H1 (cell line): Measurements from ENCODE around the gene CRY1. TPM values are rescaled to one million over a fixed set of nuclear protein-coding genes. Genes with fewer than 3 reads are reported as not detected.

ENCODE experiments used
- CTCF ChIA-PET: fragments of 300-600 bp; sonication (Branson Sonifier 250); formaldehyde crosslinking; loops from one replicate; lab custom pipeline; 2021; ENCODE audit not compliant: partially characterized antibody; lab: Charles Lee
- POLR2A ChIA-PET: fragments of 300-600 bp; sonication (Branson Sonifier 250); formaldehyde crosslinking; loops from one replicate; lab custom pipeline; 2021; ENCODE audit warnings: inconsistent platforms; ENCODE audit not compliant: partially characterized antibody; lab: Charles Lee
- DNase-seq, 2 experiments: peaks; one replicate each; pipeline versions ENCODE4 v3.0.0 to v3.0.0-alpha.2; 2010 to 2022; ENCODE audit warnings: low spot score in 2 of 2, low read depth in 1 of 2, mixed read lengths in 1 of 2
- FAIRE-seq: peaks from 2 replicates; lab custom pipeline; 2011; peaks lifted over from hg19 to GRCh38; lab: Jason Lieb, UNC
- H2AFZ ChIP-seq: 2 replicates; pipeline ENCODE4 v1.8.1; 2012; ENCODE audit warnings: low read length, inconsistent platforms
- H2AK5ac ChIP-seq: 2 replicates; pipeline ENCODE4 v1.6.1; 2013; ENCODE audit warnings: low read depth, low read length
- H2BK120ac ChIP-seq: replicated peaks from 2 replicates; pipeline ENCODE3; 2013; ENCODE audit warnings: low read depth, low read length, inconsistent platforms
- H2BK12ac ChIP-seq: 2 replicates; pipeline ENCODE4 v1.6.1; 2013; ENCODE audit warnings: low read depth, low read length
- H2BK15ac ChIP-seq: 2 replicates; pipeline ENCODE4 v1.6.1; 2013; ENCODE audit warnings: low read length
- H2BK20ac ChIP-seq: 2 replicates; pipeline ENCODE4 v1.6.1; 2013; ENCODE audit warnings: low read length
- H2BK5ac ChIP-seq: 2 replicates; pipeline ENCODE4 v1.6.1; 2013; ENCODE audit warnings: low read depth, low read length
- H3K14ac ChIP-seq: 2 replicates; pipeline ENCODE4 v1.6.1; 2013; ENCODE audit warnings: inconsistent platforms; ENCODE audit not compliant: insufficient read length
- H3K18ac ChIP-seq: 2 replicates; pipeline ENCODE4 v1.6.1; 2013; ENCODE audit warnings: low read length; ENCODE audit errors: extremely low read depth
- H3K23ac ChIP-seq: 2 replicates; pipeline ENCODE4 v1.6.1; 2013; ENCODE audit warnings: inconsistent platforms; ENCODE audit not compliant: insufficient read length
- H3K23me2 ChIP-seq: 2 replicates; pipeline ENCODE4 v1.6.1; 2013; ENCODE audit warnings: low read depth, low read length
- H3K27ac ChIP-seq: 2 replicates; pipeline ENCODE4 v1.6.1; 2011; ENCODE audit warnings: low read depth, low read length, inconsistent platforms
- H3K27me3 ChIP-seq, 4 experiments: replicated peaks in 1 of 4; 1 replicate in 1 of 4; 2 replicates in 3 of 4; pipeline versions ENCODE4 v1.6.1 to v1.8.1; 2011 to 2013; ENCODE audit warnings: low read length in 3 of 4, mild to moderate bottlenecking in 3 of 4, inconsistent platforms in 2 of 4, mixed read lengths in 2 of 4, moderate library complexity in 1 of 4; ENCODE audit not compliant: control insufficient read depth in 3 of 4, insufficient read depth in 3 of 4; ENCODE audit errors: extremely low read depth in 1 of 4
- H3K36me3 ChIP-seq, 4 experiments: 2 replicates each; pipeline versions ENCODE4 v1.6.1 to v1.8.1; 2011 to 2013; ENCODE audit warnings: mild to moderate bottlenecking in 4 of 4, low read length in 3 of 4, moderate library complexity in 2 of 4, control low read depth in 1 of 4, inconsistent platforms in 1 of 4; ENCODE audit not compliant: insufficient read depth in 4 of 4, control insufficient read depth in 2 of 4
- H3K4ac ChIP-seq: replicated peaks from 2 replicates; pipeline ENCODE3; 2013; ENCODE audit warnings: low read length, low read depth, mixed read lengths, inconsistent platforms; ENCODE audit not compliant: insufficient read length
- H3K4me1 ChIP-seq, 4 experiments: replicated peaks in 1 of 4; 1 replicate in 1 of 4; 2 replicates in 3 of 4; pipeline versions ENCODE4 v1.6.1 to v1.8.1; 2011 to 2013; ENCODE audit warnings: low read length in 3 of 4, inconsistent platforms in 2 of 4, mixed read lengths in 1 of 4; ENCODE audit not compliant: insufficient read depth in 4 of 4, control insufficient read depth in 3 of 4
- H3K4me2 ChIP-seq, 2 experiments: 2 replicates each; pipeline versions ENCODE4 v1.6.1 to v1.8.1; 2011 to 2013; ENCODE audit warnings: low read depth in 2 of 2, low read length in 2 of 2, control low read depth in 1 of 2, inconsistent platforms in 1 of 2, mild to moderate bottlenecking in 1 of 2; ENCODE audit not compliant: insufficient read depth in 1 of 2
- H3K4me3 ChIP-seq, 4 experiments: fragments of 200-600, 300-600 bp in 1 of 4; sonication (generic), shearing (Covaris generic), sonication (Bioruptor Twin) in 1 of 4; 2 replicates each; pipeline versions ENCODE4 v1.5.1 to v1.8.1; 2011 to 2016; ENCODE audit warnings: low read length in 4 of 4, low read depth in 3 of 4, control low read depth in 2 of 4, inconsistent platforms in 2 of 4, mild to moderate bottlenecking in 2 of 4, mixed read lengths in 1 of 4, moderate library complexity in 1 of 4; ENCODE audit not compliant: insufficient read depth in 2 of 4; ENCODE audit errors: extremely low read depth in 1 of 4
- H3K56ac ChIP-seq: replicated peaks from 2 replicates; pipeline ENCODE3; 2013; ENCODE audit warnings: low read depth, mild to moderate bottlenecking, mixed read lengths, low read length, inconsistent platforms; ENCODE audit not compliant: insufficient read length
- H3K79me1 ChIP-seq: 2 replicates; pipeline ENCODE4 v1.6.1; 2013; ENCODE audit warnings: low read depth, low read length, control low read depth
- H3K79me2 ChIP-seq, 2 experiments: 2 replicates each; pipeline versions ENCODE4 v1.6.1 to v1.8.1; 2012 to 2013; ENCODE audit warnings: low read length in 2 of 2, mild to moderate bottlenecking in 2 of 2, inconsistent platforms in 1 of 2; ENCODE audit not compliant: insufficient read depth in 2 of 2, control insufficient read depth in 1 of 2
- H3K9ac ChIP-seq, 4 experiments: replicated peaks in 1 of 4; 1 replicate in 1 of 4; 2 replicates in 3 of 4; pipeline versions ENCODE4 v1.6.1 to v1.8.1; 2011 to 2013; ENCODE audit warnings: low read depth in 3 of 4, low read length in 3 of 4, control low read depth in 2 of 4, mild to moderate bottlenecking in 2 of 4, moderate library complexity in 2 of 4, inconsistent platforms in 1 of 4; ENCODE audit errors: extremely low read depth in 1 of 4
- H3K9me3 ChIP-seq, 2 experiments: 2 replicates each; pipeline versions ENCODE4 v1.6.1 to v1.8.1; 2012 to 2013; ENCODE audit warnings: mild to moderate bottlenecking in 2 of 2, moderate library complexity in 2 of 2, control low read depth in 1 of 2, inconsistent platforms in 1 of 2, low read depth in 1 of 2, low read length in 1 of 2, mixed read lengths in 1 of 2; ENCODE audit not compliant: insufficient read depth in 2 of 2
- H4K20me1 ChIP-seq, 2 experiments: replicated peaks in 1 of 2; 2 replicates each; pipeline versions ENCODE3 to v1.8.1; 2011 to 2013; ENCODE audit warnings: inconsistent platforms in 2 of 2, low read length in 2 of 2, mild to moderate bottlenecking in 1 of 2; ENCODE audit not compliant: insufficient read depth in 2 of 2, control insufficient read depth in 1 of 2
- H4K5ac ChIP-seq: 2 replicates; pipeline ENCODE4 v1.6.1; 2013; ENCODE audit warnings: low read length, low read depth, mixed read lengths, inconsistent platforms; ENCODE audit not compliant: insufficient read length
- H4K8ac ChIP-seq: 2 replicates; pipeline ENCODE4 v1.8.0; 2013; ENCODE audit warnings: mild to moderate bottlenecking, moderate library complexity, low read length, inconsistent platforms; ENCODE audit not compliant: insufficient read depth; ENCODE audit errors: extremely low read depth
- H4K91ac ChIP-seq: replicated peaks from 2 replicates; pipeline ENCODE3; 2013; ENCODE audit warnings: low read length, mixed read lengths, inconsistent platforms; ENCODE audit not compliant: insufficient read length
- BCL11A ChIP-seq, 2 experiments: IDR thresholded peaks; one replicate each; pipeline ENCODE4 v1.6.1; 2011; ENCODE audit warnings: low read depth in 2 of 2, low read length in 2 of 2, mild to moderate bottlenecking in 2 of 2
- BRCA1 ChIP-seq: IDR thresholded peaks from 2 replicates; pipeline ENCODE4 v1.6.1; 2012; ENCODE audit warnings: low read depth, low read length, improper control_type of control experiment
- CHD2 ChIP-seq: IDR thresholded peaks from 2 replicates; pipeline ENCODE4 v1.6.1; 2012; ENCODE audit warnings: low read length, improper control_type of control experiment
- EZH2 ChIP-seq: fragments of 200-600 bp; sonication (generic); IDR thresholded peaks from 2 replicates; pipeline ENCODE4 v1.7.1; 2012; ENCODE audit warnings: low read depth, mild to moderate bottlenecking, moderate library complexity, low read length, inconsistent platforms; ENCODE audit not compliant: severe bottlenecking
- RAD21 ChIP-seq, 2 experiments: IDR thresholded peaks in 1 of 2; conservative IDR thresholded peaks in 1 of 2; 2 replicates each; pipeline ENCODE4 v1.6.1; 2011; ENCODE audit warnings: low read depth in 2 of 2, low read length in 2 of 2, improper control_type of control experiment in 1 of 2, inconsistent platforms in 1 of 2, mild to moderate bottlenecking in 1 of 2, moderate library complexity in 1 of 2
- RBBP5 ChIP-seq: IDR thresholded peaks from 2 replicates; pipeline ENCODE4 v1.7.1; 2012; ENCODE audit warnings: low read depth, mild to moderate bottlenecking, inconsistent platforms, low read length, moderate library complexity, borderline replicate concordance
- RFX5 ChIP-seq: IDR thresholded peaks from 2 replicates; pipeline ENCODE4 v1.6.1; 2011; ENCODE audit warnings: low read depth, low read length, improper control_type of control experiment, borderline replicate concordance
- RNF2 ChIP-seq: fragments of 200-900, 300-1000 bp; sonication (generic); IDR thresholded peaks from 2 replicates; pipeline ENCODE4 v1.7.1; 2016; ENCODE audit warnings: borderline replicate concordance, low read depth, mild to moderate bottlenecking, antibody characterized with exemption, low read length; ENCODE audit not compliant: poor library complexity, severe bottlenecking; ENCODE audit errors: missing control alignments
- SRF ChIP-seq: IDR thresholded peaks from 2 replicates; pipeline ENCODE4 v1.6.1; 2011; ENCODE audit warnings: mild to moderate bottlenecking, low read depth, low read length, moderate library complexity
- TAF1 ChIP-seq: IDR thresholded peaks from 2 replicates; pipeline ENCODE4 v1.6.1; 2011; ENCODE audit warnings: mild to moderate bottlenecking, low read depth, low read length
- YY1 ChIP-seq: IDR thresholded peaks from 2 replicates; pipeline ENCODE4 v1.6.1; 2011; ENCODE audit warnings: low read depth, mild to moderate bottlenecking, low read length
- WGBS, 2 experiments: shearing (Covaris generic) in 1 of 2; methylation state at CpG; one replicate each; pipeline versions ENCODE4 v1.1.6 to v1.1.7; 2013 to 2015; ENCODE audit warnings: low lambda C conversion rate in 2 of 2, mixed read lengths in 2 of 2, inconsistent platforms in 1 of 2, low coverage in 1 of 2, missing lambda C conversion rate in 1 of 2; ENCODE audit not compliant: insufficient replicate concordance in 2 of 2, insufficient coverage in 1 of 2, insufficient read length in 1 of 2; ENCODE audit errors: extremely low coverage in 1 of 2, missing lambda C conversion rate in 1 of 2; 5-methylcytosine and 5-hydroxymethylcytosine counted together
- polyA plus RNA-seq, 7 experiments: library from polyadenylated mRNA; depleted of rRNA in 3 of 7; stranded (reverse) in 5 of 7; unstranded in 2 of 7; fragments of >200 nt in 5 of 7; fragments of 200-250 nt in 2 of 7; gene quantifications; 1 replicate in 5 of 7; 2 replicates in 1 of 7; 4 replicates in 1 of 7; pipeline versions ENCODE4 v1.2.1 to v1.2.3, GENCODE V29; 2011 to 2013; ENCODE audit warnings: missing spikeins in 2 of 7, mixed read lengths in 2 of 7
- total RNA-seq: library from RNA; stranded (reverse); fragmentation: NEBNext Ultra II Directional; extraction: Animal tissue kit (Norgen Biotek cat#: 25700); gene quantifications from 2 replicates; pipeline ENCODE4 v1.2.1, GENCODE V29; 2021
- TF ChIP-seq, protein P1 (sequence below): IDR thresholded peaks from 2 replicates; pipeline ENCODE4 v1.6.1; 2012; ENCODE audit warnings: low read length, inconsistent platforms

Gene CRY1
- total and polyA plus RNA-seq, 2 of the 8 experiments (the other 6 are each of a cell fraction or from before 2014, with no cell fraction given), result 13.6 to 25.1 TPM

GRCh38 chr12:107042801-107043200 lies 50.5 kb downstream of the CRY1 start:
- Histone ChIP-seq H3K36me3 (no peaks in the 10 kb centered on the region), H4K20me1 (peaks cover 0 to 7% of the 10 kb centered on the region in 2 experiments), H2BK12ac (no peak overlapping the region), H3K4me3 (no peak overlapping the region), H3K56ac (no peak overlapping the region), H3K18ac (no peak overlapping the region), H3K9me3 (no peaks in the 10 kb centered on the region), H3K27me3 (no peaks in the 10 kb centered on the region), H3K14ac (no peak overlapping the region), H4K91ac (no peak overlapping the region), H3K79me2 (peaks cover 0 to 8% of the 10 kb centered on the region in 2 experiments; a peak in 2 of 4 replicates), H2BK15ac (no peak overlapping the region), H4K5ac (no peak overlapping the region), H3K4me1 (no peaks in the 10 kb centered on the region), H3K27ac (no peak overlapping the region), H2BK20ac (no peak overlapping the region), H3K4ac (no peak overlapping the region), H3K79me1 (peaks cover 3% of the 10 kb centered on the region; the same call in 1 of the 2 replicates), H3K9ac (no peak overlapping the region; a peak in 1 of 7 replicates), H3K23ac (no peak overlapping the region), H2BK5ac (no peak overlapping the region), H4K8ac (no peak overlapping the region), H2BK120ac (no peak overlapping the region), H2AFZ (no peak overlapping the region), H2AK5ac (no peak overlapping the region), H3K4me2 (no peak overlapping the region), H3K23me2 (no peaks in the 10 kb centered on the region)
- ChIA-PET CTCF (interaction anchor here (0.7 to 2.0 kb wide), 3 partner anchors 13 to 819 kb away, joined by 3 to 6 read pairs (median 5); no protein-coding TSS in a partner anchor), POLR2A (no interaction called here)
- no peak for DNase-seq
- 89% methylated on average over 8 of the region's 8 CpGs; no CpG with 5 or more reads in 1 of the 2 experiments for WGBS, 2 experiments
- FAIRE-seq, result no peak
- no peak for TF ChIP-seq RFX5
- no peak for TF ChIP-seq TAF1
- TF ChIP-seq SRF, result no peak
- TF ChIP-seq BRCA1, result no peak
- no peak for TF ChIP-seq EZH2
- TF ChIP-seq BCL11A (IDR thresholded peaks at IDR 0.05; ENCODE audit: low read depth in 2 of 2, low read length in 2 of 2), result no peak
- no peak for TF ChIP-seq RAD21 (IDR thresholded peaks at IDR 0.05 in 1 of 2, conservative IDR thresholded peaks at IDR 0.05 in 1 of 2; ENCODE audit: low read depth in 2 of 2, low read length in 2 of 2)
- no peak for TF ChIP-seq RBBP5
- TF ChIP-seq YY1, result no peak
- TF ChIP-seq CHD2, result no peak
- TF ChIP-seq, protein P1, sequence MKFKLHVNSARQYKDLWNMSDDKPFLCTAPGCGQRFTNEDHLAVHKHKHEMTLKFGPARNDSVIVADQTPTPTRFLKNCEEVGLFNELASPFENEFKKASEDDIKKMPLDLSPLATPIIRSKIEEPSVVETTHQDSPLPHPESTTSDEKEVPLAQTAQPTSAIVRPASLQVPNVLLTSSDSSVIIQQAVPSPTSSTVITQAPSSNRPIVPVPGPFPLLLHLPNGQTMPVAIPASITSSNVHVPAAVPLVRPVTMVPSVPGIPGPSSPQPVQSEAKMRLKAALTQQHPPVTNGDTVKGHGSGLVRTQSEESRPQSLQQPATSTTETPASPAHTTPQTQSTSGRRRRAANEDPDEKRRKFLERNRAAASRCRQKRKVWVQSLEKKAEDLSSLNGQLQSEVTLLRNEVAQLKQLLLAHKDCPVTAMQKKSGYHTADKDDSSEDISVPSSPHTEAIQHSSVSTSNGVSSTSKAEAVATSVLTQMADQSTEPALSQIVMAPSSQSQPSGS, result no peak
- TF ChIP-seq RNF2, result no peak
